Endothelial cell (in vitro differentiated cells): ENCODE data around the gene CNOT6L. TPM values are rescaled to one million over a fixed set of nuclear protein-coding genes. Genes with fewer than 3 reads are reported as not detected.

Experiments used
- DNase-seq: peaks from one replicate; pipeline ENCODE4 v3.0.0; 2021; ENCODE audit warnings: low spot score
- H3K27ac Mint-ChIP-seq: one replicate; pipeline ENCODE4 v1.8.0; 2021; ENCODE audit warnings: mixed read lengths, inconsistent platforms; ENCODE audit not compliant: unreplicated experiment
- H3K27me3 Mint-ChIP-seq: one replicate; pipeline ENCODE4 v1.8.0; 2021; ENCODE audit warnings: mild to moderate bottlenecking, moderate library complexity, mixed read lengths, inconsistent platforms; ENCODE audit not compliant: unreplicated experiment
- H3K36me3 Mint-ChIP-seq: one replicate; pipeline ENCODE4 v1.8.0; 2021; ENCODE audit warnings: mild to moderate bottlenecking, low read depth, mixed read lengths, inconsistent platforms; ENCODE audit not compliant: unreplicated experiment
- H3K4me1 Mint-ChIP-seq: one replicate; pipeline ENCODE4 v1.8.0; 2021; ENCODE audit warnings: mild to moderate bottlenecking, mixed read lengths, inconsistent platforms; ENCODE audit not compliant: unreplicated experiment
- H3K4me3 Mint-ChIP-seq: one replicate; pipeline ENCODE4 v1.8.0; 2021; ENCODE audit warnings: mild to moderate bottlenecking, mixed read lengths, inconsistent platforms; ENCODE audit not compliant: unreplicated experiment
- H3K9me3 Mint-ChIP-seq: one replicate; pipeline ENCODE4 v1.8.0; 2021; ENCODE audit warnings: mixed read lengths, inconsistent platforms; ENCODE audit not compliant: unreplicated experiment
- total RNA-seq: library from RNA; stranded (reverse); fragmentation: NEBNext Ultra II Directional; extraction: Animal tissue kit (Norgen Biotek cat#: 25700); gene quantifications from one replicate; pipeline ENCODE4 v1.2.1, GENCODE V29; 2021; ENCODE audit not compliant: unreplicated experiment
- TF ChIP-seq, protein P1 (sequence below): fragments of 200-600 bp; sonication (generic); IDR thresholded peaks from one replicate; pipeline ENCODE4 v1.5.0; 2021; ENCODE audit warnings: antibody characterized with exemption; ENCODE audit not compliant: unreplicated experiment

CNOT6L gene
- total RNA-seq, 1 donor from 2014 or later: 35.3 TPM

DNA sequence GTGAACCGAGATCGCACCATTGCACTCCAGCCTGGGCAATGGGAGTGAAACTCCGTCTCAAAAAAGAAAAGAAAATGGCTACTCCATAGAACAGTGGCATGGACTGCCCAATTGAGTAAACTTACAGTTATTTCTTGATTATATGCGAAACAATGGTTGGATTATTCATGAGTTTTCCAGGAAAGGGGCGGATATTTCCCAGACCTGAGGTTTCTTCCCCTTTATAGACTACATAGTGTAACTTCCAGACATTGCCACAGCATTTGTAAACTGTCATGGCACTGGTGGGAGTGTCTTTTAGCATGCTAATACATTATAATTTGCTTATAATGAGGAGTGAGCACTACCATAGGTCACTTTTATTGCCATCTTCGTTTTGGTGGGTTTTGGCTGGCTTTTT, 29.3 kb upstream of the CNOT6L start:
- DNase-seq: no peak
- Mint-ChIP-seq H3K27ac (no peak overlapping the region), H3K27me3 (no peaks in the 10 kb centered on the region), H3K4me1 (no peaks in the 10 kb centered on the region), H3K4me3 (no peak overlapping the region), H3K9me3 (no peaks in the 10 kb centered on the region), H3K36me3 (no peaks in the 10 kb centered on the region)
- TF ChIP-seq, protein P1, sequence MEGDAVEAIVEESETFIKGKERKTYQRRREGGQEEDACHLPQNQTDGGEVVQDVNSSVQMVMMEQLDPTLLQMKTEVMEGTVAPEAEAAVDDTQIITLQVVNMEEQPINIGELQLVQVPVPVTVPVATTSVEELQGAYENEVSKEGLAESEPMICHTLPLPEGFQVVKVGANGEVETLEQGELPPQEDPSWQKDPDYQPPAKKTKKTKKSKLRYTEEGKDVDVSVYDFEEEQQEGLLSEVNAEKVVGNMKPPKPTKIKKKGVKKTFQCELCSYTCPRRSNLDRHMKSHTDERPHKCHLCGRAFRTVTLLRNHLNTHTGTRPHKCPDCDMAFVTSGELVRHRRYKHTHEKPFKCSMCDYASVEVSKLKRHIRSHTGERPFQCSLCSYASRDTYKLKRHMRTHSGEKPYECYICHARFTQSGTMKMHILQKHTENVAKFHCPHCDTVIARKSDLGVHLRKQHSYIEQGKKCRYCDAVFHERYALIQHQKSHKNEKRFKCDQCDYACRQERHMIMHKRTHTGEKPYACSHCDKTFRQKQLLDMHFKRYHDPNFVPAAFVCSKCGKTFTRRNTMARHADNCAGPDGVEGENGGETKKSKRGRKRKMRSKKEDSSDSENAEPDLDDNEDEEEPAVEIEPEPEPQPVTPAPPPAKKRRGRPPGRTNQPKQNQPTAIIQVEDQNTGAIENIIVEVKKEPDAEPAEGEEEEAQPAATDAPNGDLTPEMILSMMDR: no peak

DNA sequence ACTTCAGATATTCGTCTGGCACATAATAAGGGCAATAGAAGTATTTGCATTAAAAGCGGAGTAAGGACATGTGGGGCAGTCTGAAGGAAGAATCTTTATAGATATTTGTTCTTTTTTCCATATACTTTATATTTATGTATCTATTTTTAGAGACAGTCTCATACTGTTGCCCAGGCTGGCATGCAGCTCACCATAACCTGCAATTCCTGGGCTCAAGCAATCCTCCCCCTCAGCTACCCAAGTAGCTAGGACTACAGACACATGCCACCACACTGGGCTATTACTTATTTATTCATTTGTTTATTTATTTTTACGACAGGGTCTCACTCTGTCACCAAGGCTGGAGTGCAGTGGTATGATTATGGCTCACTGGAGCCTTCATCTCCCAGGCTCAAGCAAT, 26.8 kb upstream of the CNOT6L start:
- Mint-ChIP-seq H3K4me1 (no peaks in the 10 kb centered on the region), H3K36me3 (no peaks in the 10 kb centered on the region), H3K27me3 (no peaks in the 10 kb centered on the region), H3K27ac (no peak overlapping the region), H3K9me3 (no peaks in the 10 kb centered on the region), H3K4me3 (no peak overlapping the region)
- TF ChIP-seq, protein P1: no peak
- no peak for DNase-seq

DNA sequence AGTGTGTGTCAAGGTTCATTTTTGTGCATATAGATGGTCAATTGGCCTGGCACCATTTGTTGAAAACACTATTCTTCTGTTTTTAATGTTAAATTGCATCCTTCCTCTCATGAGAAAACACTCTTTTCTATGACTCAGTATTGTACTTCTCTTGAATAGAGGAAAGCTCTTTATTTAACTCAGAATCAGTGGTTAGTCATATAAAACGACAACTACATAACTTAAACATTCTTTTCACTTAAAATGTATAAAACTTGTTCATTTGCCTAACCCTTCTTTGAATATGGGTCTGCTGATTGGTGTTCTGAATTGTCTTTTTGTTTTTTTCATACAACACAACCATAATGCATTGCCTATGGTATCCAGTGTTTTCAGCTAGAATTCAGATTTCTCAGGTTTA, 26.2 kb upstream of the CNOT6L start:
- H3K4me1 Mint-ChIP-seq: no peaks in the 10 kb centered on the region
- DNase-seq: no peak
- H3K36me3 Mint-ChIP-seq: no peaks in the 10 kb centered on the region
- TF ChIP-seq, protein P1: no peak
- no peak overlapping the region for H3K4me3 Mint-ChIP-seq
- H3K27me3 Mint-ChIP-seq: no peaks in the 10 kb centered on the region
- no peak overlapping the region for H3K27ac Mint-ChIP-seq
- no peaks in the 10 kb centered on the region for H3K9me3 Mint-ChIP-seq

DNA sequence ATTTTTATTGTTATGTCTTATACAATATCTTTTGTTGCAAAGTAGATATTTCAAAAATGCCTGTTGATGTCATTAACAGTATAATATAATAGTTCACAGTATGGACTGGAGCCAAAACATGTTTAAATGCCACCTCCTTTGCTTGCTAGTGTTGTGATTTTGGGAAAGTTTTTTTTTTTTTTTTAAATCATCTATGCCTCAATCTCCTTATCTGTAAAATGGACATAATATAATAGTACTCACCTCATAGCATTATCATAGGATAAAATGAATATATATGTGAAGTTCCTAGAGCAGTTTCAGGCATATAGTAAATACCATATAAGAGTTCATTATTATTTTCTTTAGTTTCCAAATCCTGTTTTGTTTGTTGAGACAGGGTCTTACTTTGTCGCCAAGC, 25.2 kb upstream of the CNOT6L start:
- H3K4me3 Mint-ChIP-seq: no peak overlapping the region

DNA sequence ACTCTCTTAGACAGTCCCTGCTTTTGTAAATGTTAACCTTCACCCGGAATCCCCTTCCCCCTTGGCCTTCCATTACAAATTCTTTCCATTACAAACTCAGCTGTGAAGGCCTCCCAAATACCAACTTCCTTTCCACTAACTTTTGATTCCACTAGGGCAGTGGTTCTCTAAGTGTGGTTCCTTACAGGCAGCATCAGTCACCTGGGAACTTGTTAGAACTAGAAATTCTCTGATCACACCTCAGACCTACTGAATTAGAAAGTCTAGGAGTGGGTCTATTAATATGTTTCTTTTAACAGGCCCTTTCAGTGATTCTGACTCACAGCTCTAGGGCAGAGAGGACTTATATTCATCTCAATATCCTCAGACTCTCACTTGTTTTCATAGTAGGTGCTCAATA, 24.5 kb upstream of the CNOT6L start:
- TF ChIP-seq, protein P1: no peak
- H3K36me3 Mint-ChIP-seq: no peaks in the 10 kb centered on the region
- H3K4me3 Mint-ChIP-seq: no peak overlapping the region
- no peak for DNase-seq
- peak overlapping the region; percentile 46 for H3K27ac Mint-ChIP-seq
- no peaks in the 10 kb centered on the region for H3K4me1 Mint-ChIP-seq
- H3K27me3 Mint-ChIP-seq: no peaks in the 10 kb centered on the region
- no peaks in the 10 kb centered on the region for H3K9me3 Mint-ChIP-seq

More for the DNA sequence above, 25.2 kb upstream of the CNOT6L start:
- Mint-ChIP-seq H3K36me3 (no peaks in the 10 kb centered on the region), H3K27me3 (no peaks in the 10 kb centered on the region), H3K27ac (no peak overlapping the region), H3K9me3 (no peaks in the 10 kb centered on the region), H3K4me1 (no peaks in the 10 kb centered on the region)
- TF ChIP-seq, protein P1: no peak
- no peak for DNase-seq
